ENCODE data around the gene INTS7.
"Not testable (repeated sequence)": the region's sequence is repeated elsewhere in the genome, so short reads cannot be mapped to it uniquely, and the experiment has no call there.

Gene INTS7

GRCh38 chr1:211973541-211973940 lies 61.8 kb downstream of the INTS7 start:
- no peak for DNase-seq

- DNase-seq: no peak
These were observed 67.0 kb downstream of the INTS7 start for GRCh38 chr1:211968200-211968834.

GRCh38 chr1:211967704-211968103 lies 67.7 kb downstream of the INTS7 start:
- no peak for DNase-seq

- DNase-seq: no peak
These were observed 70.1 kb downstream of the INTS7 start for GRCh38 chr1:211965108-211965805.

- DNase-seq: no peak
These were observed 75.7 kb downstream of the INTS7 start for GRCh38 chr1:211959680-211960079.

GRCh38 chr1:211959221-211959620 lies 76.1 kb downstream of the INTS7 start:
- no peak for DNase-seq

- DNase-seq: not testable (repeated sequence)
These were observed 81.3 kb downstream of the INTS7 start for GRCh38 chr1:211954028-211954427.

GRCh38 chr1:211953543-211953942 lies 81.8 kb downstream of the INTS7 start:
- DNase-seq: not testable (repeated sequence)

- DNase-seq: no peak
These were observed 83.1 kb downstream of the INTS7 start for GRCh38 chr1:211952299-211952698.

- DNase-seq: no peak
These were observed 83.5 kb downstream of the INTS7 start for GRCh38 chr1:211951856-211952255.

GRCh38 chr1:211948377-211948776 lies 87.0 kb downstream of the INTS7 start:
- no peak for DNase-seq

- no peak for DNase-seq
These were observed 87.7 kb downstream of the INTS7 start for GRCh38 chr1:211947396-211948295.

- no peak for DNase-seq
These were observed 90.4 kb downstream of the INTS7 start for GRCh38 chr1:211944733-211945500.

- no peak for DNase-seq
These were observed 92.8 kb downstream of the INTS7 start for GRCh38 chr1:211942583-211942982.

GRCh38 chr1:211939876-211940468 lies 95.4 kb downstream of the INTS7 start:
- no peak for DNase-seq

- no peak for DNase-seq
These were observed 96.8 kb downstream of the INTS7 start for GRCh38 chr1:211938561-211938997.

- not testable (repeated sequence) for DNase-seq
These were observed 97.9 kb downstream of the INTS7 start for GRCh38 chr1:211937422-211937821.

- no peak for DNase-seq
These were observed 99.8 kb downstream of the INTS7 start for GRCh38 chr1:211935448-211935970.

- no peak for DNase-seq
These were observed 101.2 kb downstream of the INTS7 start for GRCh38 chr1:211933946-211934714.

- DNase-seq: no peak
These were observed 102.5 kb downstream of the INTS7 start for GRCh38 chr1:211932933-211933254.

GRCh38 chr1:211932231-211932932 lies 103.0 kb downstream of the INTS7 start:
- no peak for DNase-seq

Measured in T-helper 9 cell (primary cell).